K562 (cell line): ENCODE results near the gene NMNAT3. TPM values are rescaled to one million over a fixed set of nuclear protein-coding genes. Genes with fewer than 3 reads are reported as not detected.

Source experiments
- ATAC-seq: fragments of 200-7000 bp; cut with Tn5 transposase; 3 replicates; pipeline ENCODE4 v1.9.1; 2020; ENCODE audit warnings: moderate library complexity
- BruUV-seq: library from RNA; stranded (reverse); fragments of 400-500 nt; replicated peaks from 2 replicates; lab custom pipeline; 2021; lab: Mats Ljungman, UMichigan
- CTCF ChIA-PET: fragments of 300-600 bp; formaldehyde crosslinking; extraction: SDS; loops from one replicate; lab custom pipeline; 2021; ENCODE audit warnings: low intra/inter-chr PET ratio; lab: Yijun Ruan, JAX
- POLR2A ChIA-PET: fragments of 300-600, 350-650 bp; sonication (Branson Sonifier 250); formaldehyde crosslinking; extraction: SDS; loops from one replicate; lab custom pipeline; 2021; ENCODE audit warnings: antibody characterized with exemption, inconsistent platforms; lab: Yijun Ruan, JAX
- DNase-seq, 4 experiments: peaks; one replicate each; pipeline versions ENCODE4 v3.0.0 to v3.0.0-alpha.2; 2011 to 2018; ENCODE audit warnings: low spot score in 3 of 4, mixed read lengths in 3 of 4; ENCODE audit errors: extremely low read depth in 1 of 4
- FAIRE-seq: peaks from 2 replicates; lab custom pipeline; 2011; peaks lifted over from hg19 to GRCh38; lab: Jason Lieb, UNC
- H2AFZ ChIP-seq: 2 replicates; pipeline ENCODE4 v1.6.0; 2011; ENCODE audit warnings: low read depth, low read length, control low read depth, inconsistent platforms
- H3K27ac ChIP-seq: fragments of 200-600 bp; 3 replicates; pipeline ENCODE4 v1.8.0; 2011; ENCODE audit warnings: low read depth, mild to moderate bottlenecking, control low read depth, inconsistent platforms, low read length, moderate library complexity, mixed read lengths; ENCODE audit errors: extremely low read depth
- H3K27me3 ChIP-seq, 2 experiments: fragments of 300-600 bp in 1 of 2; 2 replicates in 1 of 2; 3 replicates in 1 of 2; pipeline versions ENCODE4 v1.6.0 to v1.8.0; 2011; ENCODE audit warnings: inconsistent platforms in 2 of 2, low read length in 2 of 2, mild to moderate bottlenecking in 1 of 2, mixed read lengths in 1 of 2, moderate library complexity in 1 of 2; ENCODE audit not compliant: control insufficient read depth in 2 of 2, insufficient read depth in 2 of 2
- H3K36me3 ChIP-seq: fragments of 300-600 bp; 3 replicates; pipeline ENCODE4 v1.8.0; 2011; ENCODE audit warnings: mild to moderate bottlenecking, low read length, inconsistent platforms; ENCODE audit not compliant: control insufficient read depth, insufficient read depth
- H3K4me1 ChIP-seq, 2 experiments: fragments of 200-600 bp in 1 of 2; replicated peaks in 1 of 2; 2 replicates in 1 of 2; 3 replicates in 1 of 2; pipeline versions ENCODE4 v1.5.1 to v1.8.0; 2011; ENCODE audit warnings: inconsistent platforms in 2 of 2, low read length in 2 of 2, mild to moderate bottlenecking in 1 of 2, mixed read lengths in 1 of 2, moderate library complexity in 1 of 2; ENCODE audit not compliant: control insufficient read depth in 2 of 2, insufficient read depth in 2 of 2
- H3K4me2 ChIP-seq: 2 replicates; pipeline ENCODE4 v1.6.1; 2011; ENCODE audit warnings: low read length, control low read depth, inconsistent platforms, mixed read lengths; ENCODE audit not compliant: insufficient read depth
- H3K4me3 ChIP-seq: fragments of 200-600 bp; sonication (generic), shearing (Covaris generic); 2 replicates; pipeline ENCODE4 v1.5.1; 2016; ENCODE audit warnings: control low read depth, inconsistent platforms
- H3K79me2 ChIP-seq: fragments of 200-600 bp; 3 replicates; pipeline ENCODE4 v1.8.0; 2011; ENCODE audit warnings: low read length, inconsistent platforms; ENCODE audit not compliant: control insufficient read depth, insufficient read depth
- H3K9ac ChIP-seq, 2 experiments: 2 replicates each; pipeline versions ENCODE4 v1.6.0 to v1.6.1; 2011; ENCODE audit warnings: low read depth in 2 of 2, low read length in 2 of 2, control low read depth in 1 of 2, inconsistent platforms in 1 of 2, mild to moderate bottlenecking in 1 of 2, mixed read lengths in 1 of 2; ENCODE audit not compliant: insufficient read depth in 1 of 2
- H3K9me1 ChIP-seq: one replicate; pipeline ENCODE4 v1.6.0; 2011; ENCODE audit warnings: inconsistent platforms, mild to moderate bottlenecking, low read length, moderate library complexity; ENCODE audit not compliant: control insufficient read depth, insufficient read depth
- H3K9me3 ChIP-seq: replicated peaks from 2 replicates; pipeline ENCODE4 v1.5.1; 2011; ENCODE audit warnings: low read depth, low read length, inconsistent platforms; ENCODE audit not compliant: control insufficient read depth, insufficient read depth
- H4K20me1 ChIP-seq: replicated peaks from 2 replicates; pipeline ENCODE4 v1.6.1; 2011; ENCODE audit warnings: low read length, inconsistent platforms, mixed read lengths; ENCODE audit not compliant: control insufficient read depth, insufficient read depth
- FOXP4 ChIP-seq: sonication (generic); formaldehyde crosslinking; IDR thresholded peaks from 2 replicates; pipeline ENCODE4 v1.8.0; 2022; ENCODE audit warnings: mild to moderate bottlenecking, missing genetic modification reagents, borderline replicate concordance
- TAL1 ChIP-seq: fragments of 450-650 bp; IDR thresholded peaks from 2 replicates; pipeline ENCODE4 v1.6.1; 2016; ENCODE audit warnings: mild to moderate bottlenecking
- WGBS: fragments of 100-300 bp; shearing (Covaris generic); methylation state at CpG from one replicate; pipeline ENCODE4 v1.1.6; 2016; ENCODE audit warnings: low coverage, mixed read lengths; ENCODE audit not compliant: insufficient coverage; ENCODE audit errors: missing lambda C conversion rate; 5-methylcytosine and 5-hydroxymethylcytosine counted together
- in situ Hi-C: fragments of 300-500 bp; cut with MboI; formaldehyde crosslinking; loops from 4 replicates; pipeline ENCODE4 v1.15.0; 2018; ENCODE audit warnings: inconsistent platforms, mixed read lengths
- intact Hi-C: fragments of 100-400 bp; cut with micrococcal nuclease; formaldehyde crosslinking; loops from 2 replicates; pipeline ENCODE4 v1.14.2; 2022
- polyA plus RNA-seq, 8 experiments: library from polyadenylated mRNA; depleted of rRNA in 4 of 8; stranded (reverse) in 5 of 8; unstranded in 3 of 8; fragments of >200 nt; fragmentation: Nextera tagmentation in 2 of 8; fragmentation: Illumina TruSeq in 1 of 8; extraction: Ambion mirVana in 2 of 8; extraction: Trizol in 1 of 8; gene quantifications; 2 replicates each; pipeline versions ENCODE4 v1.2.1 to v1.2.3, GENCODE V29; 2011 to 2014; ENCODE audit warnings: inconsistent platforms in 1 of 8, missing spikeins in 1 of 8
- total RNA-seq, 7 experiments: library from RNA; depleted of rRNA in 6 of 7; stranded (reverse); fragments of >200 nt in 6 of 7; fragmentation: Illumina TruSeq in 2 of 7; extraction: Trizol in 2 of 7; gene quantifications; 2 replicates each; pipeline versions ENCODE4 v1.2.1 to v1.2.3, GENCODE V29; 2011 to 2021; ENCODE audit warnings: low replicate concordance in 1 of 7

The NMNAT3 gene
- total and polyA plus RNA-seq, 9 of the 15 experiments (the other 6 are each of a cell fraction or from before 2014, with no cell fraction given) = 2.3 to 12.5 (median 6.6) TPM

- Histone ChIP-seq H3K9ac (no peak overlapping the region), H3K9me3 (no peaks in the 10 kb centered on the region), H3K27me3 (peaks cover 26 to 61% of the 10 kb centered on the region in 2 experiments), H3K9me1 (no peaks in the 10 kb centered on the region), H3K27ac (no peak overlapping the region), H3K4me3 (no peak overlapping the region), H3K4me2 (no peak overlapping the region), H2AFZ (no peak overlapping the region), H3K36me3 (no peaks in the 10 kb centered on the region), H3K4me1 (peaks cover 13 to 17% of the 10 kb centered on the region in 2 experiments), H3K79me2 (no peaks in the 10 kb centered on the region), H4K20me1 (peaks cover 14% of the 10 kb centered on the region; the same call in 1 of the 2 replicates)
- intact Hi-C loops (no loop called here), in situ Hi-C loops (no loop called here)
- POLR2A ChIA-PET = no interaction called here
- no peak for DNase-seq
- no peak for ATAC-seq
- FAIRE-seq = no peak
- 3% methylated on average over 5 of the region's 5 CpGs for WGBS
- BruUV-seq = no TSS peak
- CTCF ChIA-PET = no interaction called here
- TF ChIP-seq FOXP4 (CRISPR knock-in tag) (no peak), TAL1 (no peak)
Observed at GRCh38 chr3:139537795-139538621, 139.8 kb downstream of the NMNAT3 start.
